HepG2 (cell line): Measurements from ENCODE around the gene FTCD. TPM values are rescaled to one million over a fixed set of nuclear protein-coding genes. Genes with fewer than 3 reads are reported as not detected.

Experiments
- ATAC-seq: fragments of 200-7000 bp; cut with Tn5 transposase; 3 replicates; pipeline ENCODE4 v1.9.1; 2020; ENCODE audit warnings: mild to moderate bottlenecking, moderate library complexity
- BruUV-seq: library from RNA; stranded (reverse); fragments of 400-500 nt; replicated peaks from 2 replicates; lab custom pipeline; 2021; lab: Mats Ljungman, UMichigan
- CTCF ChIA-PET: fragments of 300-600 bp; formaldehyde crosslinking; extraction: SDS; loops from one replicate; lab custom pipeline; 2021; ENCODE audit warnings: low total read pairs, inconsistent platforms, low intra/inter-chr PET ratio; lab: Yijun Ruan, JAX
- POLR2A ChIA-PET: fragments of 350-600 bp; sonication (Branson Sonifier 250); formaldehyde crosslinking; loops from one replicate; lab custom pipeline; 2020; ENCODE audit warnings: antibody characterized with exemption, inconsistent platforms; lab: Yijun Ruan, JAX
- DNase-seq: peaks from one replicate; pipeline ENCODE4 v3.0.0-alpha.2; 2015; ENCODE audit warnings: low spot score
- FAIRE-seq: peaks from 3 replicates; lab custom pipeline; 2011; peaks lifted over from hg19 to GRCh38; lab: Jason Lieb, UNC
- H2AFZ ChIP-seq: one replicate; pipeline ENCODE4 v1.6.1; 2011; ENCODE audit warnings: low read length, inconsistent platforms
- H3K27ac ChIP-seq: fragments of 300-600 bp; 3 replicates; pipeline ENCODE4 v1.8.0; 2011; ENCODE audit warnings: mixed run types, mild to moderate bottlenecking, mixed read lengths, low read length, inconsistent platforms; ENCODE audit not compliant: insufficient read depth; ENCODE audit errors: extremely low read length
- H3K27me3 ChIP-seq, 2 experiments: fragments of 200-600 bp in 1 of 2; 2 replicates in 1 of 2; 3 replicates in 1 of 2; pipeline versions ENCODE4 v1.6.0 to v1.8.0; 2011; ENCODE audit warnings: low read length in 2 of 2, mild to moderate bottlenecking in 2 of 2, moderate library complexity in 2 of 2, inconsistent platforms in 1 of 2; ENCODE audit not compliant: insufficient read depth in 2 of 2, control insufficient read depth in 1 of 2
- H3K36me3 ChIP-seq, 2 experiments: fragments of 200-600 bp in 1 of 2; replicated peaks in 1 of 2; 2 replicates in 1 of 2; 3 replicates in 1 of 2; pipeline versions ENCODE4 v1.5.1 to v1.8.0; 2011; ENCODE audit warnings: low read length in 2 of 2, inconsistent platforms in 1 of 2; ENCODE audit not compliant: insufficient read depth in 2 of 2, control insufficient read depth in 1 of 2
- H3K4me1 ChIP-seq: 2 replicates; pipeline ENCODE4 v1.5.1; 2012; ENCODE audit warnings: low read length, inconsistent platforms; ENCODE audit not compliant: insufficient read depth
- H3K4me2 ChIP-seq: 2 replicates; pipeline ENCODE4 v1.6.0; 2011; ENCODE audit warnings: low read depth, low read length, inconsistent platforms
- H3K4me3 ChIP-seq, 3 experiments: fragments of 200-600 bp in 1 of 3; sonication (generic), shearing (Covaris generic) in 1 of 3; replicated peaks in 1 of 3; 2 replicates each; pipeline ENCODE4 v1.5.1; 2011 to 2016; ENCODE audit warnings: low read length in 3 of 3, inconsistent platforms in 2 of 3, low read depth in 2 of 3, mild to moderate bottlenecking in 2 of 3, control low read depth in 1 of 3, mixed read lengths in 1 of 3; ENCODE audit not compliant: insufficient read depth in 1 of 3
- H3K79me2 ChIP-seq: one replicate; pipeline ENCODE4 v1.6.1; 2011; ENCODE audit warnings: low read length, inconsistent platforms; ENCODE audit not compliant: insufficient read depth
- H3K9ac ChIP-seq: 2 replicates; pipeline ENCODE4 v1.6.0; 2011; ENCODE audit warnings: mild to moderate bottlenecking, low read depth, low read length, inconsistent platforms; ENCODE audit not compliant: insufficient read depth
- H3K9me3 ChIP-seq: 2 replicates; pipeline ENCODE4 v1.5.1; 2012; ENCODE audit warnings: mild to moderate bottlenecking, low read length
- H4K20me1 ChIP-seq: 2 replicates; pipeline ENCODE4 v1.6.0; 2011; ENCODE audit warnings: inconsistent platforms, mild to moderate bottlenecking, low read length, moderate library complexity; ENCODE audit not compliant: insufficient read depth
- BCL6 ChIP-seq: IDR thresholded peaks from 2 replicates; pipeline ENCODE4 v1.6.1; 2016; ENCODE audit warnings: missing genetic modification reagents, missing compliant biosample characterization
- BORCS8-MEF2B ChIP-seq: sonication (generic); formaldehyde crosslinking; IDR thresholded peaks from 2 replicates; pipeline ENCODE4 v1.8.0; 2022; ENCODE audit warnings: mild to moderate bottlenecking, missing genetic modification reagents
- HMG20A ChIP-seq: IDR thresholded peaks from 2 replicates; pipeline ENCODE4 v1.6.1; 2016; ENCODE audit warnings: borderline replicate concordance
- HNRNPL ChIP-seq: fragments of 200-400 bp; formaldehyde crosslinking; IDR thresholded peaks from 2 replicates; pipeline ENCODE4 v1.6.1; 2017; ENCODE audit warnings: mild to moderate bottlenecking, low read depth, low read length
- LCORL ChIP-seq, 2 experiments: fragments of 450-650 bp in 1 of 2; sonication (generic) in 1 of 2; formaldehyde crosslinking in 1 of 2; IDR thresholded peaks; 2 replicates each; pipeline versions ENCODE4 v1.5.0 to v1.6.1; 2017 to 2020; ENCODE audit warnings: antibody characterized with exemption in 1 of 2, missing genetic modification reagents in 1 of 2
- SRSF4 ChIP-seq: fragments of 200-400 bp; formaldehyde crosslinking; IDR thresholded peaks from one replicate; pipeline ENCODE4 v1.6.1; 2018; ENCODE audit warnings: mild to moderate bottlenecking, low read depth, low read length, moderate library complexity; ENCODE audit not compliant: poor library complexity, severe bottlenecking
- TEAD3 ChIP-seq: optimal IDR thresholded peaks from 2 replicates; pipeline ENCODE3; 2016; ENCODE audit warnings: borderline replicate concordance
- ZNF354B ChIP-seq: sonication (generic); formaldehyde crosslinking; IDR thresholded peaks from 2 replicates; pipeline ENCODE4 v1.8.0; 2022; ENCODE audit warnings: mild to moderate bottlenecking, missing genetic modification reagents
- WGBS: methylation state at CpG from one replicate; pipeline ENCODE4 v1.1.6; 2017; ENCODE audit warnings: low lambda C conversion rate; 5-methylcytosine and 5-hydroxymethylcytosine counted together
- in situ Hi-C: cut with HindIII; loops from 2 replicates; pipeline ENCODE4 v1.10.0; 2017; ENCODE audit warnings: low pct_unique_long_range_greater_than_20kb; ENCODE audit not compliant: extremely low pct_ligation_motif_present
- intact Hi-C: fragments of 100-400 bp; cut with micrococcal nuclease; formaldehyde crosslinking; loops from one replicate; pipeline ENCODE4 v1.10.0; 2022; ENCODE audit not compliant: unreplicated experiment
- polyA plus RNA-seq, 8 experiments: library from polyadenylated mRNA; depleted of rRNA in 3 of 8; stranded (reverse) in 7 of 8; unstranded in 1 of 8; fragments of >200 nt; fragmentation: Illumina TruSeq in 4 of 8; extraction: Trizol in 4 of 8; gene quantifications; 2 replicates each; pipeline versions ENCODE4 v1.2.1 to v1.2.3, GENCODE V29; 2011 to 2016; ENCODE audit warnings: low read depth in 4 of 8, missing spikeins in 1 of 8, mixed read lengths in 1 of 8; ENCODE audit not compliant: insufficient read depth in 1 of 8
- total RNA-seq, 5 experiments: library from RNA; depleted of rRNA; stranded (reverse); fragments of >200 nt; fragmentation: Illumina TruSeq; extraction: Trizol; gene quantifications; 2 replicates each; pipeline ENCODE4 v1.2.3, GENCODE V29; 2016; ENCODE audit warnings: low read depth in 1 of 5

The FTCD gene
- total and polyA plus RNA-seq, 2 of the 13 experiments (the other 11 are each of a cell fraction or from before 2014, with no cell fraction given), result 75.7 to 105 TPM

GRCh38 chr21:46195595-46196195 lies 40.3 kb upstream of the FTCD start:
- WGBS, result 99% methylated on average over 12 of the region's 20 CpGs
- Histone ChIP-seq H3K9me3 (no peaks in the 10 kb centered on the region), H3K27ac (no peak overlapping the region), H3K4me1 (peaks cover 15% of the 10 kb centered on the region; the same call in 1 of the 2 replicates), H3K79me2 (no peaks in the 10 kb centered on the region), H3K27me3 (no peaks in the 10 kb centered on the region), H3K36me3 (peaks cover 26 to 88% of the 10 kb centered on the region in 2 experiments), H4K20me1 (0 out of 2 replicates have a peak, but pooled peaks cover 2% of the 10 kb centered on the region), H3K4me3 (no peak overlapping the region), H3K4me2 (no peak overlapping the region)
- ChIA-PET POLR2A (no interaction called here), CTCF (no interaction called here)
- in situ Hi-C loops (no loop called here), intact Hi-C loops (loop anchor here (10.0 kb wide), 1 partner anchor 221 kb away; no protein-coding TSS in a partner anchor)
- DNase-seq, result no peak
- FAIRE-seq, result no peak
- no peak for ATAC-seq
- BruUV-seq, result no TSS peak
- TF ChIP-seq SRSF4, result no peak
- TF ChIP-seq BCL6 (CRISPR knock-in tag), result no peak
- TF ChIP-seq LCORL (IDR thresholded peaks at IDR 0.05), result no peak
- TF ChIP-seq LCORL (CRISPR knock-in tag; IDR thresholded peaks at IDR 0.05), result no peak
- TF ChIP-seq TEAD3 (CRISPR knock-in tag), result no peak
- no peak for TF ChIP-seq HMG20A (CRISPR knock-in tag)
- no peak for TF ChIP-seq ZNF354B (CRISPR knock-in tag)
- no peak for TF ChIP-seq HNRNPL
- TF ChIP-seq BORCS8-MEF2B, result 0 out of 2 replicates have a peak, but pooled peaks have one; percentile 43
- TF ChIP-seq, all 625 proteins: peak for 1
- Histone ChIP-seq H2AFZ (no peak overlapping the region), H3K9ac (no peak overlapping the region)
